ENCODE measurements around the gene NALCN.

DNA sequence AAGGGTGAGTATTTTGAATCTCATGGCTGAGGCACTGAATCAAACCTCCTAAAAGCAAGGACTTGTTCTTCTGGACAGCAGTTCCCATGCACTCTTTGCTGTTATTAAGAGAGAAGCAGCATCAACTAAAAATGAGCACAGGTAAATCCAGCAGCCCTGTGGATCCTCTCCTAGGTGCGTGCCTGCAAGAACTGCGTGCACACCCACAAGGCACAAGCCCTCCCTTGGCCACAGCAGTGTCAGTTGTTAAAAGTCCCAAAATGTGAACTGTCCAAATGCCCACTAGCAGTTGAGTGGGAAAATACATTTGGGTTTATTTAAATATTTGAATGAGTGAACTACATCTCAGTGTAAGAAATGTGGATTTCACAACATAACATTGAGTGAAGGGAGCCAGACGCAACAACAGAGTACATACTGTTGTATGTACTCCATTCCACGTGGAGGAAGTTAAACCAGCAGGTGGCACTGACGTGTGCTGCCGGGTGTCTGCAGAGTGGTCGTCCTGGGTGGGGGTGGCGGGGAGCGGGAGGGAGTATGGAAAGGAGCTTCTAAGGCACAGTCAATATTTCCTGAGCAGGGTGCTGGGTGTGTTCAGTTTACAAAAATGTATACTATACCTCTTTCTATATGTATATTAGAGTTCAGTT is 266.4 kb downstream of the NALCN start:
- TF ChIP-seq POLR2A (IDR thresholded peaks at IDR 0.05) (no peak), CTCF (IDR thresholded peaks at IDR 0.05) (no peak)

Data from esophagus squamous epithelium (tissue), 4 donors.